HCT116 (cell line): ENCODE data around the gene ANXA10. TPM values are rescaled to one million over a fixed set of nuclear protein-coding genes. Genes with fewer than 3 reads are reported as not detected.

Source experiments
- ATAC-seq: fragments of 200-7000 bp; cut with Tn5 transposase; 2 replicates; pipeline ENCODE4 v1.9.1; 2020; ENCODE audit warnings: mild to moderate bottlenecking, moderate library complexity
- BruUV-seq: library from RNA; stranded (reverse); fragments of 400-500 nt; replicated peaks from 2 replicates; lab custom pipeline; 2021; lab: Mats Ljungman, UMichigan
- CTCF ChIA-PET: fragments of 300-600 bp; sonication (Branson Sonifier 250); formaldehyde crosslinking; loops from one replicate; lab custom pipeline; 2021; ENCODE audit warnings: antibody characterized with exemption; lab: Charles Lee
- POLR2A ChIA-PET: fragments of 300-600, 350-600 bp; sonication (Branson Sonifier 250); formaldehyde crosslinking; loops from one replicate; lab custom pipeline; 2021; ENCODE audit warnings: antibody characterized with exemption; lab: Charles Lee
- RAD21 ChIA-PET, 2 experiments: fragments of 300-600 bp; sonication (Branson Sonifier 250); formaldehyde crosslinking; loops; one replicate each; lab custom pipeline; 2023; ENCODE audit warnings: low total read pairs in 2 of 2; ENCODE audit not compliant: uncharacterized antibody in 2 of 2, unreplicated experiment in 2 of 2, low non-redundant PET in 1 of 2; lab: Charles Lee
- DNase-seq: peaks from one replicate; pipeline ENCODE4 v3.0.0-alpha.2; 2010; ENCODE audit warnings: low read depth, low spot score
- H2AFZ ChIP-seq: fragments of 200-600 bp; shearing (Covaris generic), sonication (generic); 2 replicates; pipeline ENCODE4 v1.6.1; 2017; ENCODE audit warnings: low read depth, mixed run types, mixed read lengths, antibody characterized with exemption, low read length; ENCODE audit not compliant: poor library complexity, severe bottlenecking
- H3K27ac ChIP-seq: 2 replicates; pipeline ENCODE4 v1.5.1; 2012; ENCODE audit warnings: low read depth, low read length
- H3K27me3 ChIP-seq: fragments of 200-600 bp; sonication (generic); 2 replicates; pipeline ENCODE4 v1.6.1; 2016; ENCODE audit warnings: mixed run types, low read length, mixed read lengths; ENCODE audit not compliant: insufficient read depth
- H3K36me3 ChIP-seq, 2 experiments: fragments of 200-500 bp in 1 of 2; fragments of 200-600 bp in 1 of 2; sonication (Bioruptor generic) in 1 of 2; sonication (generic) in 1 of 2; 2 replicates each; pipeline versions ENCODE4 v1.5.1 to v1.6.1; 2014 to 2016; ENCODE audit warnings: low read length in 2 of 2, inconsistent platforms in 1 of 2, mixed read lengths in 1 of 2, mixed run types in 1 of 2; ENCODE audit not compliant: insufficient read depth in 2 of 2, control insufficient read depth in 1 of 2
- H3K4me1 ChIP-seq, 2 experiments: fragments of 200-600 bp in 1 of 2; sonication (generic) in 1 of 2; 2 replicates each; pipeline versions ENCODE4 v1.5.1 to v1.6.1; 2012 to 2017; ENCODE audit warnings: low read length in 2 of 2, inconsistent platforms in 1 of 2, mild to moderate bottlenecking in 1 of 2, mixed read lengths in 1 of 2, mixed run types in 1 of 2, moderate library complexity in 1 of 2; ENCODE audit not compliant: insufficient read depth in 2 of 2, control insufficient read depth in 1 of 2
- H3K4me2 ChIP-seq: fragments of 200-600 bp; sonication (generic); 2 replicates; pipeline ENCODE4 v1.6.1; 2017; ENCODE audit warnings: mixed run types, low read length, mixed read lengths
- H3K4me3 ChIP-seq, 2 experiments: fragments of 200-600 bp in 1 of 2; sonication (generic) in 1 of 2; replicated peaks in 1 of 2; 2 replicates each; pipeline ENCODE4 v1.5.1; 2011 to 2016; ENCODE audit warnings: low read length in 2 of 2, control low read depth in 1 of 2, low read depth in 1 of 2, mild to moderate bottlenecking in 1 of 2, mixed read lengths in 1 of 2, mixed run types in 1 of 2
- H3K79me2 ChIP-seq: fragments of 200-600 bp; sonication (generic); 2 replicates; pipeline ENCODE4 v1.6.1; 2017; ENCODE audit warnings: mild to moderate bottlenecking, mixed run types, low read length, moderate library complexity, mixed read lengths; ENCODE audit not compliant: insufficient read depth
- H3K9ac ChIP-seq: fragments of 200-600 bp; sonication (generic); 2 replicates; pipeline ENCODE4 v1.6.1; 2016; ENCODE audit warnings: low read length, mixed read lengths
- H3K9me2 ChIP-seq: fragments of 200-600 bp; sonication (generic), shearing (Covaris generic); 2 replicates; pipeline ENCODE4 v1.6.1; 2017; ENCODE audit warnings: mixed run types, mild to moderate bottlenecking, moderate library complexity; ENCODE audit not compliant: insufficient read depth
- H3K9me3 ChIP-seq, 2 experiments: fragments of 200-500 bp in 1 of 2; fragments of 200-600 bp in 1 of 2; sonication (Bioruptor generic) in 1 of 2; sonication (generic) in 1 of 2; 2 replicates each; pipeline ENCODE4 v1.6.1; 2014 to 2017; ENCODE audit warnings: low read length in 2 of 2, mixed read lengths in 2 of 2, inconsistent platforms in 1 of 2, low read depth in 1 of 2, mild to moderate bottlenecking in 1 of 2, mixed run types in 1 of 2, moderate library complexity in 1 of 2; ENCODE audit not compliant: control insufficient read depth in 1 of 2, insufficient read depth in 1 of 2
- H4K20me1 ChIP-seq: fragments of 200-600 bp; sonication (generic), shearing (Covaris generic); 2 replicates; pipeline ENCODE4 v1.6.1; 2017; ENCODE audit warnings: mixed run types, mild to moderate bottlenecking, moderate library complexity; ENCODE audit not compliant: insufficient read depth
- CBX3 ChIP-seq: IDR thresholded peaks from 2 replicates; pipeline ENCODE4 v1.6.1; 2012; ENCODE audit warnings: low read depth
- CEBPB ChIP-seq: IDR thresholded peaks from 2 replicates; pipeline ENCODE4 v1.6.1; 2012; ENCODE audit warnings: low read depth
- EGR1 ChIP-seq: IDR thresholded peaks from 2 replicates; pipeline ENCODE4 v1.6.1; 2012; ENCODE audit warnings: low read depth
- ELF1 ChIP-seq: IDR thresholded peaks from 2 replicates; pipeline ENCODE4 v1.6.1; 2012; ENCODE audit warnings: low read depth, borderline replicate concordance
- EZH2 ChIP-seq: fragments of 200-600 bp; sonication (generic); IDR thresholded peaks from 2 replicates; pipeline ENCODE4 v1.6.1; 2017; ENCODE audit warnings: antibody characterized with exemption, mixed run types
- JUND ChIP-seq: IDR thresholded peaks from 2 replicates; pipeline ENCODE4 v1.6.1; 2012
- MAX ChIP-seq: IDR thresholded peaks from 2 replicates; pipeline ENCODE4 v1.6.1; 2012
- POLR2A ChIP-seq: IDR thresholded peaks from 2 replicates; pipeline ENCODE4 v1.7.0; 2011; ENCODE audit warnings: borderline replicate concordance; ENCODE audit not compliant: insufficient read depth, insufficient read length; ENCODE audit errors: extremely low read depth
- RAD21 ChIP-seq: IDR thresholded peaks from 2 replicates; pipeline ENCODE4 v1.6.1; 2012; ENCODE audit warnings: low read depth, mild to moderate bottlenecking
- SIN3A ChIP-seq: IDR thresholded peaks from 2 replicates; pipeline ENCODE4 v1.6.1; 2012; ENCODE audit warnings: low read depth
- SP1 ChIP-seq: IDR thresholded peaks from 2 replicates; pipeline ENCODE4 v1.6.1; 2012; ENCODE audit warnings: low read depth
- TCF7L2 ChIP-seq: IDR thresholded peaks from 2 replicates; pipeline ENCODE4 v1.7.0; 2011; ENCODE audit warnings: borderline replicate concordance, inconsistent platforms; ENCODE audit not compliant: insufficient read depth, insufficient read length; ENCODE audit errors: extremely low read depth
- ZNF274 ChIP-seq: fragments of 200-500 bp; sonication (Bioruptor generic); IDR thresholded peaks from 2 replicates; pipeline ENCODE4 v1.6.1; 2014; ENCODE audit warnings: mild to moderate bottlenecking, low read depth, low read length, inconsistent platforms
- intact Hi-C: fragments of 100-400 bp; cut with micrococcal nuclease; formaldehyde crosslinking; loops from 2 replicates; pipeline ENCODE4 v1.10.0; 2022
- total RNA-seq: library from RNA; stranded (reverse); gene quantifications from one replicate; pipeline ENCODE4 v1.2.1, GENCODE V29; 2021; ENCODE audit not compliant: unreplicated experiment
- TF ChIP-seq, protein P1 (sequence below): IDR thresholded peaks from 2 replicates; pipeline ENCODE4 v1.6.1; 2012
- TF ChIP-seq, protein P2 (sequence below): IDR thresholded peaks from 2 replicates; pipeline ENCODE4 v1.6.1; 2012; ENCODE audit warnings: low read depth

ANXA10 gene
- total RNA-seq, 1 experiment from 2014 or later: 15.1 TPM

GRCh38 chr4:168097161-168097560, 4.8 kb downstream of the ANXA10 start:
- CTCF ChIA-PET: no interaction called here
- RAD21 ChIA-PET: no interaction called here
- H3K9me3 ChIP-seq: no peaks in the 10 kb centered on the region
- peak overlapping the region; percentile 54 for H3K4me2 ChIP-seq
- H3K27me3 ChIP-seq: no peaks in the 10 kb centered on the region
- H4K20me1 ChIP-seq: no peaks in the 10 kb centered on the region
- TF ChIP-seq MAX (0 out of 2 replicates have a peak, but pooled peaks have one; percentile 18), CEBPB (0 out of 2 replicates have a peak, but pooled peaks have one; percentile 20), ELF1 (no peak)
- peaks cover 46 to 62% of the 10 kb centered on the region in 2 experiments for H3K4me1 ChIP-seq
- POLR2A ChIA-PET: interaction anchor here (1.0 kb wide), 2 partner anchors 17 to 23 kb away, joined by 3 read pairs; no protein-coding TSS in a partner anchor
- ATAC-seq: peak; percentile 7; the same call in 1 of the 2 replicates
- BruUV-seq: TSS peak; percentile 80
- H2AFZ ChIP-seq: no peak overlapping the region
- intact Hi-C loops: no loop called here
- H3K79me2 ChIP-seq: no peaks in the 10 kb centered on the region
- DNase-seq: no peak
- H3K4me3 ChIP-seq: no peak overlapping the region
- peaks cover 0 to 17% of the 10 kb centered on the region in 2 experiments; a peak in 1 of 4 replicates for H3K36me3 ChIP-seq
- peak overlapping the region; percentile 97 for H3K27ac ChIP-seq
- H3K9me2 ChIP-seq: no peaks in the 10 kb centered on the region; the same call in 1 of the 2 replicates
- peak overlapping the region; percentile 40 for H3K9ac ChIP-seq

DNA sequence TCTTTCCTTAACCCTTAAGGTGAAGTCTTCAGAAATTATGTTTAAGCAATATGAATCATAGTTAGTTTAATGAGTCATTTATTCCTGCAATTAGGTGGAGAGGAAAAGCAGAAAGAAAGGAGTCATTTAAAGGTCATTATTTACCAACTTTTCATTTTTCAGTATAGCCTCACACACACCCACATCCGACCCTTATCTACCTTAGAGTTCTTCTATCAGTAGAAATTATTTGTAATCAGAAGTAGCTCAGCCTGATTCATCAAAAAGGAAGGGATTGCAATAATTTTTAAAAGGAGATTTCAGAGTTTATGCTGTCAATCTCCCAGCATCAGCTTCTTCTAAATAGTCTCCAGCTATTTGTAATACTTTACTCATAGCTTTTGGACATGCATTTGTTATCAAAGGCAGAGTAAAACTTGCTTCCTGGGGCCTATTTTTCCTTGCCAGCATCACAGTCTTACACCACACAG, 5.9 kb downstream of the ANXA10 start:
- H3K9ac ChIP-seq: peak overlapping the region; percentile 46
- RAD21 ChIA-PET: no interaction called here
- no peaks in the 10 kb centered on the region for H3K27me3 ChIP-seq
- no TSS peak for BruUV-seq
- H3K4me3 ChIP-seq: peak overlapping the region in 1 of 2 experiments; percentile 9; a peak in 1 of 4 replicates
- H2AFZ ChIP-seq: peak overlapping the region; percentile 84
- H3K9me2 ChIP-seq: no peaks in the 10 kb centered on the region; the same call in 1 of the 2 replicates
- CTCF ChIA-PET: interaction anchor here (1.0 kb wide), 1 partner anchor 19 kb away, joined by 3 read pairs; no protein-coding TSS in a partner anchor
- H3K4me1 ChIP-seq: peaks cover 46 to 62% of the 10 kb centered on the region in 2 experiments
- DNase-seq (peak; percentile 92), ATAC-seq (peak; percentile 78)
- POLR2A ChIA-PET: interaction anchor here (0.7 to 1.2 kb wide), 5 partner anchors 20 to 389 kb away, joined by 3 to 4 read pairs (median 3); no protein-coding TSS in a partner anchor
- H3K9me3 ChIP-seq: no peaks in the 10 kb centered on the region
- H3K4me2 ChIP-seq: peak overlapping the region; percentile 54
- peak overlapping the region; percentile 97 for H3K27ac ChIP-seq
- peaks cover 0 to 19% of the 10 kb centered on the region in 2 experiments; a peak in 1 of 4 replicates for H3K36me3 ChIP-seq
- intact Hi-C loops: loop anchor here (2.0 kb wide), 1 partner anchor 21 kb away; no protein-coding TSS in a partner anchor
- no peaks in the 10 kb centered on the region for H4K20me1 ChIP-seq
- no peaks in the 10 kb centered on the region for H3K79me2 ChIP-seq
- TF ChIP-seq SP1 (peak; percentile 98), TCF7L2 (peak; percentile 30), ZNF274 (no peak), JUND (peak; percentile 97), SIN3A (peak; percentile 35), CBX3 (peak; percentile 41; the same call in 1 of the 2 replicates), RAD21 (peak; percentile 29), EGR1 (peak; percentile 65), EZH2 (no peak), ELF1 (0 out of 2 replicates have a peak, but pooled peaks have one; percentile 21), POLR2A (no peak)
- TF ChIP-seq, protein P1, sequence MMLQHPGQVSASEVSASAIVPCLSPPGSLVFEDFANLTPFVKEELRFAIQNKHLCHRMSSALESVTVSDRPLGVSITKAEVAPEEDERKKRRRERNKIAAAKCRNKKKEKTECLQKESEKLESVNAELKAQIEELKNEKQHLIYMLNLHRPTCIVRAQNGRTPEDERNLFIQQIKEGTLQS: peak; percentile 41
- TF ChIP-seq, protein P2, sequence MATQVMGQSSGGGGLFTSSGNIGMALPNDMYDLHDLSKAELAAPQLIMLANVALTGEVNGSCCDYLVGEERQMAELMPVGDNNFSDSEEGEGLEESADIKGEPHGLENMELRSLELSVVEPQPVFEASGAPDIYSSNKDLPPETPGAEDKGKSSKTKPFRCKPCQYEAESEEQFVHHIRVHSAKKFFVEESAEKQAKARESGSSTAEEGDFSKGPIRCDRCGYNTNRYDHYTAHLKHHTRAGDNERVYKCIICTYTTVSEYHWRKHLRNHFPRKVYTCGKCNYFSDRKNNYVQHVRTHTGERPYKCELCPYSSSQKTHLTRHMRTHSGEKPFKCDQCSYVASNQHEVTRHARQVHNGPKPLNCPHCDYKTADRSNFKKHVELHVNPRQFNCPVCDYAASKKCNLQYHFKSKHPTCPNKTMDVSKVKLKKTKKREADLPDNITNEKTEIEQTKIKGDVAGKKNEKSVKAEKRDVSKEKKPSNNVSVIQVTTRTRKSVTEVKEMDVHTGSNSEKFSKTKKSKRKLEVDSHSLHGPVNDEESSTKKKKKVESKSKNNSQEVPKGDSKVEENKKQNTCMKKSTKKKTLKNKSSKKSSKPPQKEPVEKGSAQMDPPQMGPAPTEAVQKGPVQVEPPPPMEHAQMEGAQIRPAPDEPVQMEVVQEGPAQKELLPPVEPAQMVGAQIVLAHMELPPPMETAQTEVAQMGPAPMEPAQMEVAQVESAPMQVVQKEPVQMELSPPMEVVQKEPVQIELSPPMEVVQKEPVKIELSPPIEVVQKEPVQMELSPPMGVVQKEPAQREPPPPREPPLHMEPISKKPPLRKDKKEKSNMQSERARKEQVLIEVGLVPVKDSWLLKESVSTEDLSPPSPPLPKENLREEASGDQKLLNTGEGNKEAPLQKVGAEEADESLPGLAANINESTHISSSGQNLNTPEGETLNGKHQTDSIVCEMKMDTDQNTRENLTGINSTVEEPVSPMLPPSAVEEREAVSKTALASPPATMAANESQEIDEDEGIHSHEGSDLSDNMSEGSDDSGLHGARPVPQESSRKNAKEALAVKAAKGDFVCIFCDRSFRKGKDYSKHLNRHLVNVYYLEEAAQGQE: no peak
